ENCODE data around the gene MAP3K5.

MAP3K5 gene

GRCh38 chr6:136779682-136780081 lies 12.6 kb downstream of the MAP3K5 start:
- TF ChIP-seq REST (IDR thresholded peaks at IDR 0.05; ENCODE audit: insufficient read depth in 1 of 2, low read depth in 2 of 2, low read length in 2 of 2) (no peak), TAF1 (IDR thresholded peaks at IDR 0.05; ENCODE audit: borderline replicate concordance, insufficient read depth, low read length) (no peak)

GRCh38 chr6:136777651-136778050 lies 14.6 kb downstream of the MAP3K5 start:
- TF ChIP-seq TAF1 (IDR thresholded peaks at IDR 0.05; ENCODE audit: borderline replicate concordance, insufficient read depth, low read length) (no peak), POLR2AphosphoS5 (IDR thresholded peaks at IDR 0.05; ENCODE audit: low read depth, low read length) (no peak), SIN3A (IDR thresholded peaks at IDR 0.05; ENCODE audit: borderline replicate concordance, insufficient read depth, low read length) (no peak), REST (IDR thresholded peaks at IDR 0.05; ENCODE audit: insufficient read depth in 1 of 2, low read depth in 2 of 2, low read length in 2 of 2) (no peak), FOXP2 (optimal IDR thresholded peaks at IDR 0.05; ENCODE audit: borderline replicate concordance, extremely low read depth, extremely low read length, insufficient read depth) (no peak)

- no peak for TF ChIP-seq FOXP2 (optimal IDR thresholded peaks at IDR 0.05; ENCODE audit: borderline replicate concordance, extremely low read depth, extremely low read length, insufficient read depth)
- no peak for TF ChIP-seq SIN3A (IDR thresholded peaks at IDR 0.05; ENCODE audit: borderline replicate concordance, insufficient read depth, low read length)
- no peak for TF ChIP-seq TAF1 (IDR thresholded peaks at IDR 0.05; ENCODE audit: borderline replicate concordance, insufficient read depth, low read length)
- TF ChIP-seq REST (IDR thresholded peaks at IDR 0.05; ENCODE audit: insufficient read depth in 1 of 2, low read depth in 2 of 2, low read length in 2 of 2): no peak
- TF ChIP-seq POLR2AphosphoS5 (IDR thresholded peaks at IDR 0.05; ENCODE audit: low read depth, low read length): no peak
Observed at GRCh38 chr6:136775548-136775947, 16.7 kb downstream of the MAP3K5 start.

GRCh38 chr6:136775081-136775480 lies 17.2 kb downstream of the MAP3K5 start:
- no peak for TF ChIP-seq POLR2AphosphoS5 (IDR thresholded peaks at IDR 0.05; ENCODE audit: low read depth, low read length)
- TF ChIP-seq TAF1 (IDR thresholded peaks at IDR 0.05; ENCODE audit: borderline replicate concordance, insufficient read depth, low read length): no peak
- no peak for TF ChIP-seq SIN3A (IDR thresholded peaks at IDR 0.05; ENCODE audit: borderline replicate concordance, insufficient read depth, low read length)
- TF ChIP-seq REST (IDR thresholded peaks at IDR 0.05; ENCODE audit: insufficient read depth in 1 of 2, low read depth in 2 of 2, low read length in 2 of 2): no peak
- no peak for TF ChIP-seq FOXP2 (optimal IDR thresholded peaks at IDR 0.05; ENCODE audit: borderline replicate concordance, extremely low read depth, extremely low read length, insufficient read depth)
